Liver (tissue), 9 donors: ENCODE results near the gene RBM22. TPM values are rescaled to one million over a fixed set of nuclear protein-coding genes. Genes with fewer than 3 reads are reported as not detected.

ENCODE experiments used
- DNase-seq: peaks from one replicate; pipeline ENCODE4 v3.0.0-alpha.2; 2017; ENCODE audit warnings: low spot score
- H3K27ac ChIP-seq, 2 donors: one replicate each; pipeline ENCODE4 v1.7.0; 2013; ENCODE audit warnings: inconsistent platforms in 2 of 2, low read length in 2 of 2, control low read depth in 1 of 2, low read depth in 1 of 2, mild to moderate bottlenecking in 1 of 2
- H3K27me3 ChIP-seq, 4 donors: one replicate each; pipeline versions ENCODE4 v1.6.1 to v1.7.0; 2013; ENCODE audit warnings: low read length in 3 of 4, inconsistent platforms in 1 of 4, mild to moderate bottlenecking in 1 of 4, moderate library complexity in 1 of 4; ENCODE audit not compliant: control insufficient read depth in 4 of 4, insufficient read depth in 4 of 4
- H3K36me3 ChIP-seq, 4 donors: one replicate each; pipeline versions ENCODE4 v1.6.1 to v1.7.0; 2013; ENCODE audit warnings: low read length in 3 of 4, mild to moderate bottlenecking in 3 of 4, low read depth in 1 of 4, moderate library complexity in 1 of 4; ENCODE audit not compliant: control insufficient read depth in 4 of 4, insufficient read depth in 3 of 4
- H3K4me1 ChIP-seq, 4 donors: one replicate each; pipeline versions ENCODE4 v1.6.1 to v1.7.0; 2013; ENCODE audit warnings: low read length in 3 of 4, mild to moderate bottlenecking in 3 of 4, moderate library complexity in 1 of 4; ENCODE audit not compliant: control insufficient read depth in 4 of 4, insufficient read depth in 4 of 4
- H3K4me3 ChIP-seq, 3 donors: one replicate each; pipeline versions ENCODE4 v1.6.1 to v1.7.0; 2013; ENCODE audit warnings: low read length in 3 of 3, control low read depth in 1 of 3, low read depth in 1 of 3, mild to moderate bottlenecking in 1 of 3
- H3K9ac ChIP-seq, 2 donors: one replicate each; pipeline ENCODE4 v1.7.0; 2013; ENCODE audit warnings: low read length in 2 of 2, mild to moderate bottlenecking in 2 of 2, moderate library complexity in 2 of 2, control low read depth in 1 of 2, low read depth in 1 of 2
- H3K9me3 ChIP-seq, 4 donors: one replicate each; pipeline versions ENCODE4 v1.6.1 to v1.7.0; 2013; ENCODE audit warnings: low read length in 3 of 4; ENCODE audit not compliant: control insufficient read depth in 4 of 4
- ATF3 ChIP-seq: IDR thresholded peaks from 2 replicates; pipeline ENCODE4 v1.6.1; 2016; ENCODE audit warnings: antibody characterized with exemption
- CTCF ChIP-seq: fragments of 150-350 bp; IDR thresholded peaks from 2 replicates; pipeline ENCODE4 v1.5.1; 2017; ENCODE audit warnings: improper control_type of control experiment, low read depth, low read length; ENCODE audit not compliant: missing input control
- EGR1 ChIP-seq, 2 donors: IDR thresholded peaks; 2 replicates each; pipeline ENCODE4 v1.6.1; 2016 to 2018; ENCODE audit warnings: antibody characterized with exemption in 2 of 2, low read depth in 2 of 2
- FOXA1 ChIP-seq: IDR thresholded peaks from 2 replicates; pipeline ENCODE4 v1.6.1; 2016; ENCODE audit warnings: antibody characterized with exemption
- FOXA2 ChIP-seq: IDR thresholded peaks from 2 replicates; pipeline ENCODE4 v1.6.1; 2016; ENCODE audit warnings: antibody characterized with exemption
- GABPA ChIP-seq, 2 donors: IDR thresholded peaks in 1 of 2; conservative IDR thresholded peaks in 1 of 2; 2 replicates each; pipeline ENCODE4 v1.6.1; 2016; ENCODE audit warnings: antibody characterized with exemption in 2 of 2, mild to moderate bottlenecking in 1 of 2, moderate library complexity in 1 of 2
- HNF4A ChIP-seq, 2 donors: conservative IDR thresholded peaks; 2 replicates each; pipeline ENCODE4 v1.6.1; 2016; ENCODE audit warnings: antibody characterized with exemption in 2 of 2, mild to moderate bottlenecking in 2 of 2
- HNF4G ChIP-seq: IDR thresholded peaks from 2 replicates; pipeline ENCODE4 v1.6.1; 2016; ENCODE audit warnings: antibody characterized with exemption
- JUND ChIP-seq, 2 donors: IDR thresholded peaks; 2 replicates each; pipeline ENCODE4 v1.6.1; 2016; ENCODE audit warnings: antibody characterized with exemption in 2 of 2
- MAX ChIP-seq: IDR thresholded peaks from 2 replicates; pipeline ENCODE4 v1.6.1; 2016; ENCODE audit warnings: antibody characterized with exemption
- NR2F2 ChIP-seq: IDR thresholded peaks from 2 replicates; pipeline ENCODE4 v1.6.1; 2016; ENCODE audit warnings: antibody characterized with exemption
- RAD21 ChIP-seq, 2 donors: IDR thresholded peaks; 2 replicates each; pipeline ENCODE4 v1.6.1; 2016; ENCODE audit warnings: antibody characterized with exemption in 2 of 2, mild to moderate bottlenecking in 2 of 2
- REST ChIP-seq: IDR thresholded peaks from 2 replicates; pipeline ENCODE4 v1.6.1; 2016; ENCODE audit warnings: antibody characterized with exemption, mild to moderate bottlenecking
- RXRA ChIP-seq, 2 donors: IDR thresholded peaks; 2 replicates each; pipeline ENCODE4 v1.6.1; 2017 to 2018; ENCODE audit warnings: antibody characterized with exemption in 2 of 2, mild to moderate bottlenecking in 1 of 2
- SP1 ChIP-seq: IDR thresholded peaks from 2 replicates; pipeline ENCODE4 v1.6.1; 2018; ENCODE audit warnings: antibody characterized with exemption, mild to moderate bottlenecking
- TAF1 ChIP-seq: conservative IDR thresholded peaks from 2 replicates; pipeline ENCODE4 v1.6.1; 2016; ENCODE audit warnings: antibody characterized with exemption, mild to moderate bottlenecking
- YY1 ChIP-seq: IDR thresholded peaks from 2 replicates; pipeline ENCODE4 v1.6.1; 2016; ENCODE audit warnings: antibody characterized with exemption, mild to moderate bottlenecking
- ZBTB33 ChIP-seq: IDR thresholded peaks from 2 replicates; pipeline ENCODE4 v1.6.1; 2016; ENCODE audit warnings: antibody characterized with exemption
- WGBS: extraction: QIAGEN DNeasy Blood & Tissue Kit; methylation state at CpG from one replicate; pipeline ENCODE4 v1.1.7; 2013; 5-methylcytosine and 5-hydroxymethylcytosine counted together
- polyA plus RNA-seq, 2 donors: library from polyadenylated mRNA; stranded (reverse) in 1 of 2; unstranded in 1 of 2; fragments of 200-250 nt in 1 of 2; fragments of >200 nt in 1 of 2; fragmentation: Nextera tagmentation in 1 of 2; extraction: Ambion mirVana in 1 of 2; gene quantifications; one replicate each; pipeline versions ENCODE4 v1.2.1 to v1.2.3, GENCODE V29; 2013 to 2015
- total RNA-seq, 2 donors: library from RNA; depleted of rRNA; stranded (reverse); fragments of >200 nt; gene quantifications; one replicate each; pipeline ENCODE4 v1.2.3, GENCODE V29; 2014
- donor health status: healthy.
- donor health status: healthy.
- donor health status: healthy.
- donor health status: healthy.
- donor health status: healthy.

RBM22 gene
- total and polyA plus RNA-seq, 4 donors = 10.7 to 19.7 (median 12.3) TPM

- TF ChIP-seq ZBTB33 = no peak
Observed at GRCh38 chr5:150740992-150741391, 40.1 kb upstream of the RBM22 start (continued).

GRCh38 chr5:150738862-150739261 lies 38.0 kb upstream of the RBM22 start:
- DNase-seq = no peak
- Histone ChIP-seq H3K27ac (no peak overlapping the region), H3K27me3 (no peaks in the 10 kb centered on the region), H3K9ac (no peak overlapping the region), H3K4me3 (no peak overlapping the region), H3K36me3 (peaks cover 3 to 10% (median 5%) of the 10 kb centered on the region in 4 donors), H3K4me1 (peaks cover 0 to 2% (median 0%) of the 10 kb centered on the region in 4 donors), H3K9me3 (no peaks in the 10 kb centered on the region)
- TF ChIP-seq REST (no peak), MAX (no peak), FOXA2 (no peak), TAF1 (no peak), RAD21 (IDR thresholded peaks at IDR 0.05) (no peak), EGR1 (IDR thresholded peaks at IDR 0.05; ENCODE audit: low read depth in 2 of 2) (no peak), NR2F2 (no peak), CTCF (no peak), ZBTB33 (no peak), HNF4A (conservative IDR thresholded peaks at IDR 0.05) (no peak), RXRA (IDR thresholded peaks at IDR 0.05) (no peak), JUND (IDR thresholded peaks at IDR 0.05) (no peak), GABPA (IDR thresholded peaks at IDR 0.05 in 1 of 2, conservative IDR thresholded peaks at IDR 0.05 in 1 of 2) (no peak), YY1 (no peak), ATF3 (no peak), HNF4G (no peak), SP1 (no peak), FOXA1 (no peak)
- 89% methylated on average over 7 of the region's 7 CpGs for WGBS
